NCI-H524 treated with DMSO at 0.1 percent for 48 hours (cell line): ENCODE measurements around the gene MYZAP.

ENCODE experiments used
- DNase-seq: peaks from one replicate; lab custom pipeline; 2025; lab: John Stamatoyannopoulos, UW

Gene MYZAP

GRCh38 chr15:57698991-57699390 is 107.3 kb downstream of the MYZAP start:
- no peak for DNase-seq

GRCh38 chr15:57703387-57703786 is 111.7 kb downstream of the MYZAP start:
- no peak for DNase-seq

GRCh38 chr15:57704441-57704840 is 112.7 kb downstream of the MYZAP start:
- no peak for DNase-seq

GRCh38 chr15:57705746-57706404 is 114.2 kb downstream of the MYZAP start:
- no peak for DNase-seq

GRCh38 chr15:57706405-57707209 is 114.9 kb downstream of the MYZAP start, which contains the start of gene POLR2M:
Gene POLR2M (plus strand): TSS chr15:57706714. CDS start chr15:57706843, 129 bp downstream.
- peak; percentile 90 for DNase-seq

GRCh38 chr15:57708047-57708446 is 116.3 kb downstream of the MYZAP start:
- DNase-seq, result no peak

- no peak for DNase-seq
Measured at GRCh38 chr15:57718309-57718708, 126.6 kb downstream of the MYZAP start.

- no peak for DNase-seq
Measured at GRCh38 chr15:57720867-57721266, 129.2 kb downstream of the MYZAP start.

GRCh38 chr15:57726411-57726810 is 134.7 kb downstream of the MYZAP start:
- DNase-seq, result no peak

- no peak for DNase-seq
Measured at GRCh38 chr15:57727031-57727430, 135.3 kb downstream of the MYZAP start.

- DNase-seq, result no peak
Measured at GRCh38 chr15:57728436-57728835, 136.7 kb downstream of the MYZAP start.

- DNase-seq, result no peak
Measured at GRCh38 chr15:57730876-57731275, 139.2 kb downstream of the MYZAP start.

- no peak for DNase-seq
Measured at GRCh38 chr15:57731530-57732103, 139.9 kb downstream of the MYZAP start.

- DNase-seq, result no peak
Measured at GRCh38 chr15:57732526-57733331, 141.0 kb downstream of the MYZAP start.

GRCh38 chr15:57734860-57735259 is 143.2 kb downstream of the MYZAP start:
- DNase-seq, result no peak
